ENCODE measurements around the gene VAC14.

VAC14 gene

GRCh38 chr16:70769131-70769530, 31.8 kb downstream of the VAC14 start:
- DNase-seq (ENCODE audit: low read depth) = no peak
- no peak for TF ChIP-seq CTCF (IDR thresholded peaks at IDR 0.05; ENCODE audit: low read length, missing control alignments)
- no peak overlapping the region for H3K4me3 ChIP-seq (replicated peaks; ENCODE audit: low read depth, low read length)

GRCh38 chr16:70768203-70768580, 32.8 kb downstream of the VAC14 start:
- no peak overlapping the region for H3K4me3 ChIP-seq (replicated peaks; ENCODE audit: low read depth, low read length)
- no peak for TF ChIP-seq CTCF (IDR thresholded peaks at IDR 0.05; ENCODE audit: low read length, missing control alignments)
- no peak for DNase-seq (ENCODE audit: low read depth)

- H3K4me3 ChIP-seq (replicated peaks; ENCODE audit: low read depth, low read length) = no peak overlapping the region
- no peak for TF ChIP-seq CTCF (IDR thresholded peaks at IDR 0.05; ENCODE audit: low read length, missing control alignments)
- no peak for DNase-seq (ENCODE audit: low read depth)
These were observed 33.4 kb downstream of the VAC14 start for GRCh38 chr16:70767377-70768202.

GRCh38 chr16:70766658-70767057, 34.3 kb downstream of the VAC14 start:
- H3K4me3 ChIP-seq (replicated peaks; ENCODE audit: low read depth, low read length) = no peak overlapping the region
- TF ChIP-seq CTCF (IDR thresholded peaks at IDR 0.05; ENCODE audit: low read length, missing control alignments) = no peak
- DNase-seq (ENCODE audit: low read depth) = no peak

GRCh38 chr16:70766176-70766575, 34.8 kb downstream of the VAC14 start:
- DNase-seq (ENCODE audit: low read depth) = no peak
- no peak for TF ChIP-seq CTCF (IDR thresholded peaks at IDR 0.05; ENCODE audit: low read length, missing control alignments)
- H3K4me3 ChIP-seq (replicated peaks; ENCODE audit: low read depth, low read length) = no peak overlapping the region

- no peak for TF ChIP-seq CTCF (IDR thresholded peaks at IDR 0.05; ENCODE audit: low read length, missing control alignments)
- no peak overlapping the region for H3K4me3 ChIP-seq (replicated peaks; ENCODE audit: low read depth, low read length)
- no peak for DNase-seq (ENCODE audit: low read depth)
These were observed 35.5 kb downstream of the VAC14 start for GRCh38 chr16:70765491-70765890.

- no peak for DNase-seq (ENCODE audit: low read depth)
- no peak overlapping the region for H3K4me3 ChIP-seq (replicated peaks; ENCODE audit: low read depth, low read length)
- no peak for TF ChIP-seq CTCF (IDR thresholded peaks at IDR 0.05; ENCODE audit: low read length, missing control alignments)
These were observed 36.3 kb downstream of the VAC14 start for GRCh38 chr16:70764632-70765031.

All from fibroblast of pulmonary artery (primary cell).